Measurements from ENCODE around the gene BICC1.
"Not testable (repeated sequence)": the region's sequence is repeated elsewhere in the genome, so short reads cannot be mapped to it uniquely, and the experiment has no call there.

The BICC1 gene

DNA sequence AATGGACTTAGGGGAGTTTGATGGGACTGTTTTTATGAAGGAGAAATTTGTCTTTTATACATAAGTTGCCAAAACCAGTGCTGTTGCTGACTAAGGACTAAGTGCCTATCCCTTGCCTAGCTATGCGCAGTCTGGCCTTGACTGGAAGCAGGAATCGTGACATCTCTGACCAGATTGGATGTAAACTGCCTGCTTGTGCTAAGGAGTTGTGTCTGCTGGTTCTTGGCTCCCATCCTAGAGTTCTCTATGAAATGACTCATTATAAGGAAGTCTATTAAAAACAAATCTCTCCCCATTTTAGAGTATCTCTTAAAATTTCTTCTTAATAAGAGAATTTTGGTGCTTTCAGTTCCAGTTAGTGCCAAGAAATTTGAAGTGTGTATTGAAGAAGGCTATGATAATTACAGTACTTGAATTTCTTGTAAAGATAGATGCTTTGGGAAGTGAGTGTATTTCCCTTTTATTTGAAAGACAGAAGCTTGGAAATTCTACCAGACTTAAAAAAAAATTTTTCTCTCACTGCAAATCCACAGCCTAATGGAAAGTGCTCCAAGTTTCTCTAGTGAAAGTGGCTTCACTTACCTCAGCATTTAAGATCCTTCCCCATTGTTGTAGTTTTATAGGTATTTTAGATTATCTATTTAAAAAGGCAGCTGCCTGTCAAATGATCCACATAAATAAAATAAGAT is 77.6 kb downstream of the BICC1 start:
- DNase-seq (ENCODE audit: low read depth in 4 of 4, low spot score in 1 of 4), result no peak

- no peak for DNase-seq (ENCODE audit: low read depth in 4 of 4, low spot score in 1 of 4)
Observed at GRCh38 chr10:58590924-58591323, 78.3 kb downstream of the BICC1 start.

DNA sequence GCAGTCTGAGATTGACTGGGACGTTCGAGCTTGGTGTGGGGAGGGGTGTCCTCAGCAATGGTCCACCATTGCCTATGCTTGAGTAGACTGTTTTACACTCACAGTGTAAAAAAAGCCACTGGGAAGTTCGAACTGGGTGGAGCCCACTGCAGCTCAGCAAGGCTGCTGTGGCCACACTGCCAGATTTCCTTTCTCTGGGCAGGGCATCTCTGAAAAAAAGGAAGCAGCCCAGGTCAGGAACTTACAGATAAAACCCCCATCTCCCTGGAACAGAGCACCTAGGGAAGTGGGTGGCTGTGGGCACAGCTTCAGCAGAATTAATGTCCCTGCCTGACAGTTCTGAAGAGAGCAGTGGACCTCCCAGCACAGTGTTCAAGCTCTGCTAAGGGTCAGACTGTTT is 80.3 kb downstream of the BICC1 start:
- DNase-seq (ENCODE audit: low read depth in 4 of 4, low spot score in 1 of 4), result no peak

DNA sequence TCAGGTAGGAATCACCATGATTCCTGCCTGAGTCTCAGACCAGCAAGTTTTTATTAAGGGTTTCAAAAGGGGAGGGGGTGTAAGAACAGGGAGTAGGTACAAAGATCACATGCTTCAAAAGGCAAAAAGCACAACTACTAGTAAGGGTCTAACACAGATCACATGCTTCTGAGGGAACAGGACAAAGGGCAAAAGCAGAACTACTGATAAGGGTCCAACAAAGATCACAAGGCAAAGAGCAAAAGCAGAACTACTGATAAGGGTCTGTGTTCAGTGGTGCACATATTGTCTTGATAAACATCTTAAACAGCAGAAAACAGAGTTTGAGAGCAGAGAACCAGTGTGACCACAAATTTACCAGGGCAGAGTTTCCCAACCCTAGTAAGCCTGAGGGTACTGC is 84.5 kb downstream of the BICC1 start:
- not testable (repeated sequence) for DNase-seq (ENCODE audit: low read depth in 4 of 4, low spot score in 1 of 4)

DNA sequence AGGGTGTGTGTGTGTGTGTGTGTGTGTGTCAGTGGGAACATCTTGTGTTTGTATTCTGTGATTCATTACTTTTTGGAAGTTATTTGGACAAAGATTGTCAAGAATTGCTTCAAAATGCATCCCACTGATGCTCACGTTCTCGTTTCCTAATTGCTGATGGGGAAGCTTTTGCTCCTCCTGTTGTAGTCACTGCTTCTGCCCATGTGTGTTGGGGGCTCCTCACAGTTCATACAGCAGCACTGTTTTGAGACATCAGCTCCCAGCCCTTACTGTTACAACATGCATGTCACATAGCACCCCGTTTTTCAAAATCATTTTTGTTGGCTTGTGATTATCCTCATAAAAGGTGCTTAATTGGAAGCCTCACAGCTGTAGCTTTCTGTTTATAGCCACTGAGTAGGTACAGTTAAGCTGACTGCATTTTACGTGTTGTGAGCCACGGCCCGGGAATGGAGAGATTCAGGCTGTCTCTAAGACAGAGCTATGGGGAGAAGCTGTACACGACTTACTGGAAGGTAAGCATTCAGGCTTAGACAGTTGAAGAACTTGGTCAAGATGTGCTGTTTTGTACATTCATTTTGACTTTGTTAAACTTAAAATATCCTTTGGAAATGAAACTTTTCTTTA is 87.4 kb downstream of the BICC1 start:
- DNase-seq (ENCODE audit: low read depth in 4 of 4, low spot score in 1 of 4), result no peak

GRCh38 chr10:58608351-58608750 is 95.7 kb downstream of the BICC1 start:
- no peak for DNase-seq (ENCODE audit: low read depth in 4 of 4, low spot score in 1 of 4)

DNA sequence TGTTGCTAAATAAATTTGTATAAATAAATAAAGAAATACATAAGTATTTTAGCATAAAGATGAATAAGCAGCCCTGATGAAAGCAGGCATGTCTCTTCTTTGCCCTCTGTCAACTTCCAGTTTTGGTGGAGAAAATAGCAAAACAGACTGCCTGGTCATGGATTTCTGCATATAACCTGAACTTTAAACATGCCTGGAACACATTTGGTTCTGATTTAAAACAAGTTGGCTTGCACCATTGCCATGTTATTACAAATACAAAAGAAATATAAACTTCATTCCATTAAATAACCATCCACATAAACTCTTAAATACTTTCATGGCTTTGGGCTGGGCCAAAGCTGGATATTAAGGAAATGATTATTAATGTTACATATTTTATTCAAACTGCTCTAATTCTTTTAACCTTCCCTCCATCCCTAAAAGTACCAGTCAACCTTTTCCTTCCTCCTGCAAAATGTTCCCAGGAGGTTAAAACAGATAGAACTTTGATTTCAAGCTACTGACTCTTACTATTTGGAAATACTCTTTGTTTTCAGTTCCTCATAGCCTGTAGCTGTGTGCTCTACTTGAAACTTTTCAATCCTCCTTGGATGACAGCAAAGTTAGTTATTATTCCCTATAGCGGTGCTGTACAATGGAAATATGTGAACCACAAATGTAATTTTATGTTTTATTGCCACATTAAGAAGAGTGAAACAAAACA is 96.3 kb downstream of the BICC1 start:
- no peak for DNase-seq (ENCODE audit: low read depth in 4 of 4, low spot score in 1 of 4)

DNA sequence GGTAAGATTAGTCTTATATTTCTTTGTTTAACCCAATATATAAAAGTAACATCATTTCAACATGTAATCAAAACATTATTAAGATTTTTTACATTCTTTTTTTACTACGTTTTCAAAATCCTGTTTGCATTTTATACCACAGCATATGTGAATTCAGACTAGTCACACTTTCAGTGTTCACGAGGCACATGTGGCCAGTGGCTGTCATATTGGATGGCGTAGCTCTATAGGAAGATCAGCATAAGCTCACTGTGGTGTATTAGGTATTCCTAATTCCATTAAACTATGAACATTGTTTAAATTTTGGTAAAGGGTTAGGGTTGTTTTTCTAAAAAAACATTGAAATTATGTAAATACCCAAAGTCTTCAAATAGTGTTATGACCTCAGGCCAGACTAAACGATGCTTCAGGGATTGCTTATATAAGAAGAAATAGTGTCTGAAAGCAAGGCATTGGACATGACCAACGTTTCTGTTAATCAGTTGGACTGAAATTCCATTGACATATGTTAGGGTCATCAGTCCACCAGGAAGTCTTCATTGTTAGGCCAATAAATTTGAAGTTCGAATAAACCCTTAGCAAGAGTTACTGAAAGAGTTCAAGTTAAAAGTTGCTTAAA is 97.0 kb downstream of the BICC1 start:
- DNase-seq (ENCODE audit: low read depth in 4 of 4, low spot score in 1 of 4), result no peak

GRCh38 chr10:58615237-58615935 is 102.7 kb downstream of the BICC1 start:
- DNase-seq (ENCODE audit: low read depth in 4 of 4, low spot score in 1 of 4), result no peak

DNA sequence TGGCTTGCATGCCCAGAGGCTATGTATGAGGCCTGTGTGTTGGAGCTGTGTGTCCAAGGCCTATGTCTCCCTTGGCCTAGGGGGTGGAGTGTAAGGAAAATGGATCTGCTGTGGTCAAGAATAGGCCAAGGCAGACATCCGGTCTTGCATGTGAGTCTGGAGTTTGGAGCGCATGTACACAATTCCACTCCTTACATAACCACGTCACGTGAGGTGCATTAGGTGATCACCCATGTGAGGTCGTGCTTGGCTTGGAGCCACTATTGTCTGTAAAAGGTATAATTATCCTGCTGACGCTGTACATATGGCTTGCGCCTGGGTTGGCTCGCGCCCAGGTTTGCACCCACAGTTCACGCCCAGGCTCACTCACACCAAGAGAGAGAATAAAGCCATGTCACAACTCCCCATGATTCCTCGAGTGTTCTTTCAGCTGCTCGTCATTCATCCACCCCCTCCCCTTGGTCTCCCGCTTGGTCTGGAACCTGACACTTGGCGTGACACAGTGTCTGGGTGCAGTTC is 105.5 kb downstream of the BICC1 start:
- DNase-seq (ENCODE audit: low read depth in 4 of 4, low spot score in 1 of 4), result no peak

DNA sequence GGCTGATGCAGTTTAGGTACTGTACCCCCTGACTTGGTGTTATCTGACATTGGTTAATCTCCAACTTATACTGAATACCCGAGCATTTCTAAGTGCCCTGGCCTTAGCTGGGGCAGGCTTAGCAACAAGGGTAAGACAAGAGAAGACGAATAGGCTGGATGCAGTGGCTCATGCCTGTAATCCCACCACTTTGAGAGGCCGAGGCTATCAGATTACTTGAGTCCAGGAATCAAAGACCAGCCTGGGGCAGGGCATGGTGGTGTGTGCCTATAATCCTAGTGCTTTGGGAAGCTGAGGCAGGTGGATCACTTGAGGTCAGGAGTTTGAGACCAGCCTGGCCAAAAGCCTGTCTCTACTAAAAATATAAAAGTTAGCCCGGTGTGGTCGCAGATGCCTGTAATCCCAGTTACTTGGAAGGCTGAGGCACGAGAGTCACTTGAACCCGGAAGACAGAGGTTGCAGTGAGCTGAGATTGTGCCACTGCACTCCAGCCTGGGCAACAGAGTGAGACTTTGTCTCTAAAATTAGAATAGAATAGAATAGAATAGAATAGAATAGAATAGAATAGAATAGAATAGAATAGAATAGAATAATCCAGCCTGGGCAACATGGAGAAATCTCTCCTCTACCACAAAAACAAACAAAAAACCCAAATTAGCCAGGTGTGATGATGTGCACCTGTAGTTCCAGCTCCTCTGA is 108.9 kb downstream of the BICC1 start:
- DNase-seq (ENCODE audit: low read depth in 4 of 4, low spot score in 1 of 4), result no peak

GRCh38 chr10:58622246-58622645 is 109.6 kb downstream of the BICC1 start:
- DNase-seq (ENCODE audit: low read depth in 4 of 4, low spot score in 1 of 4), result no peak

- DNase-seq (ENCODE audit: low read depth in 4 of 4, low spot score in 1 of 4), result no peak
Observed at GRCh38 chr10:58625070-58625469, 112.4 kb downstream of the BICC1 start.

GRCh38 chr10:58627392-58627791 is 114.7 kb downstream of the BICC1 start:
- DNase-seq (ENCODE audit: low read depth in 4 of 4, low spot score in 1 of 4), result no peak

DNA sequence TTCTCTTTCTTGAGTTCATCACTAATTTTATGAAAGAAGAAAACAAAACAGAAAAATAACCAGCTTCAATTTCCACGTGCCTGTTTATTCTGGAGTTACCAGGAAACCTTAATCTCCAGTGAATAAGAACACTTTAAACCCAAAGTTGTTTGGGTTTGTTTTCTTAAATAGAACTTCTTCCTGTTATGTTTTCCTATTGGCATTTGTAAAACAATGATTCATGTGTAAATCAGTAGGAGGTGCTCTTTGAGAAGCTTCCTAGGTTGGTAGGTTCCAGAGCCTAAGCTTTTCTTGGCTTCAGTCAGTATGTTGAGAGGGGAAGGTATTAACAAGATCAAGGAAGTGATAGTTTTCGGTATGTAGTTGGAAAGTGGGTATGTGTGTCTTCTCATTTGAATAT is 119.0 kb downstream of the BICC1 start:
- DNase-seq (ENCODE audit: low read depth in 4 of 4, low spot score in 1 of 4), result no peak

DNA sequence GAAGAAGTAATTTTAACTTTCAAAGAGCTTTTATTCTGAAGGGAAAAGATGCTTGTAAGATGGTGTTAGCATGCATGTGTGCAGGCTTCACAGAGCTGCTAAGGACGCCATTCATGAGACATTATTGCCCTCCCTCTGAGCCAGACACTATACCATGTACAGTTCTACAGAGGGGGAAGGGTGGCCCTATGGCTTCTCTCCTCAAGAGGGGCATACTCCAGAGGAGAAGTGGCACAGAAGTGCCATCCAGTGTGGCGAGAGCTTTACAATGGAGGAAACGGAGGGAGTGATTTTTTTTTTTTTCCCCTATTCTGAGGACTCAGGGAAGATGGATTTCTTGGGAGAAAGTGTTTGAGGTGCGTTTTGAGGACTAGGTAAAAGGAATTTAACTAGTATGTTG is 119.5 kb downstream of the BICC1 start:
- DNase-seq (ENCODE audit: low read depth in 4 of 4, low spot score in 1 of 4), result no peak

DNA sequence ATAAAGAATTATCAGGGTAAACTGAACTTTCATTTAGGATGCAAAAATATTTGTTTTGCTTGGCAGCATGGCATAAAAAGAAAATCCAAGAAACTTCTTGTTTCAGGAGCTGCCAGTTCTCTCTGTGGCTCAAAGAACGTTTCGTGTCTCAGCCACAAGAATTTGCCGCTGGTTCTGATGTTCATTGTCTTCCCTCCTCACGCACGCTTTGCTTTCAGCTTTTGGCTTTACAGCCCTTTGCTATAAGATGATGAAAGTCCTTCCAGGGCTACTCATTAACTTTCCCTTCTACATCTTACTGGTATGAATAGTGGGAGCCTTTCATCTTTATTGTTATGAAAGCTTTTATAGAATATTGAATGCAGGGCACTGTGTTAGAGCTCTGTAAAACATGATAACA is 124.7 kb downstream of the BICC1 start:
- no peak for DNase-seq (ENCODE audit: low read depth in 4 of 4, low spot score in 1 of 4)

- no peak for DNase-seq (ENCODE audit: low read depth in 4 of 4, low spot score in 1 of 4)
Observed at GRCh38 chr10:58638388-58638787, 125.7 kb downstream of the BICC1 start.

DNA sequence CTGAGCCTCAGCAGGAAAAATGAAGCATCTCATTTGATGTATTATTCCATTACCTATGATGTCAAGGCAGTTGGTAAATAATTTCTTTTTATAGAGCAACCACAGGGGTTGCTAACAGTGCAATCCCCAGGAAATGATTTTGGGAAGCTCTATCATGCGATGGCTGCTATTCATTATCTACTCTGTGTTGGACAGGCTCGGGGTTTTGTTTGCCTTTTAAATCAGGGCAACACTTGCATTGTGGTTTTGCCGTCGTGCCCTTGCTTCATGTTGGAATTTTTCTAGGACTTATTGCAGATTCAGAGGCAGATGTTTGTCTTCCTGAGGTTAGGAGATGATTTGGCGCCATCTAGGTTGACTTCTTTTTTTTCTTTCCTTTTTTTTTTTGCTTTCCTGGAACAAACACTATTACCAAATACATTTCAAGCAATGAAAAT is 128.4 kb downstream of the BICC1 start:
- DNase-seq (ENCODE audit: low read depth in 4 of 4, low spot score in 1 of 4), result no peak

DNA sequence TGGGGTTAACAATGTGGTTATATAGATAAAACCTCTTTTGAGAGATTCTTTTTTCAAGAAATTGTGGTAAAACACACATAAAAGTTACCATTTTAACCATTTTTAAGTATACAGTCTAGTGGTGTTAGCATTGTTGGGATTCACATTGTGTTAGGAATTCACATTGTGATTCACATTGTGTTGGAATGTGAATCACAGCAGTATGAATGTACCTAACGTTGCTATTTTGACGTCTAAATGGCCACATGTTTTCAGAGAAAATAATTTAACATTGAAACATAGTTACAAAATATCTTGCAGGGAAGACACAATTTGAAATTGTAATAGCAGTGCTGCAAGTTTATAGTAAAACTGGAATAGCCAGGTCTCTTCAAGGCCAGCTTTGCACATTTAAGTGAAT is 129.0 kb downstream of the BICC1 start:
- no peak for DNase-seq (ENCODE audit: low read depth in 4 of 4, low spot score in 1 of 4)

GRCh38 chr10:58642283-58642682 is 129.6 kb downstream of the BICC1 start:
- no peak for DNase-seq (ENCODE audit: low read depth in 4 of 4, low spot score in 1 of 4)

Data from stimulated activated CD4-positive, alpha-beta T cell treated with anti-CD3 and anti-CD28 coated beads, Interleukin-1b, Interleukin-23, amount 100 ng/mL, for 24 hours (primary cell).